Fibroblast of skin of scalp (primary cell): ENCODE measurements around the gene STPG3.

Experiments used
- DNase-seq: peaks from one replicate; pipeline ENCODE4 v3.0.0-alpha.2; 2013

Gene STPG3

DNA sequence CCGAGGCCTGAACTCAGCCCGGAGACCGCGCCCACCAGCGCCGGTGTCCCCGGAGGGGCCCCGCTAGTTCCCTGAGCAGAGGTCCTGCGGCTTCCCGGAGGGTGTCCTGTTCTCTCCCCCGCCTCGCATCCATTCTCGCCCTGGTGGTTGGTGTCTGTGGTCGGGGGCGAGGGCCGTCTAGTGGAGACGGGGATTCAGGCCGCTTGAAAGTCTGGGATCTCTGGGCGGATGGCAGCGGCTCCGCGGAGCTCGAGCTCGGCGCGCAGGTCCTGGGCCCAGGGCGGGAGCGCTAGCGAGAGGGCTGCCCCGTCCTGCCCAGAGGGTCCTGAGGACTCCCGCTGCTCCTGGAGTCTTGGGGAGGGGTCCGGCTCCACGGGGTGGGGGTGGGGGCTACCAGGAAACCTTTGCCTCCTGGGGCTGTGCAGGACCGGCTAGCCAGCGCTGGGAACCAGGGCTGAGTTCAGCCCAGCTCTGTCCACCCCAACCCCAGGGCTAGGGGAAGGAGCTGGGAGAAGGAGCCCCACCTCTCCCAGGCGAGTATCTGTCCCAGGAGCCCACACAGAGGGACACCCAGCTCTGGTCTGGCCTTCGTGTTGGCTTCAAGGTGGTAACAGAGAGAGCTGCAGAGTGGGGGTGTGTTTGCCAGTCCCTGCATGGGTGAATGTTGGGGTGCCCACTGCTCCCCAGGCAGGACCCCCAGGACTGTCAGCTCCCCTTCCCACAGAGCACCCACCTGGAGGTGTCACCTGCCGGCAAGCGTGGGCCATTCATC is 30.4 kb downstream of the STPG3 start:
- DNase-seq: no peak

DNA sequence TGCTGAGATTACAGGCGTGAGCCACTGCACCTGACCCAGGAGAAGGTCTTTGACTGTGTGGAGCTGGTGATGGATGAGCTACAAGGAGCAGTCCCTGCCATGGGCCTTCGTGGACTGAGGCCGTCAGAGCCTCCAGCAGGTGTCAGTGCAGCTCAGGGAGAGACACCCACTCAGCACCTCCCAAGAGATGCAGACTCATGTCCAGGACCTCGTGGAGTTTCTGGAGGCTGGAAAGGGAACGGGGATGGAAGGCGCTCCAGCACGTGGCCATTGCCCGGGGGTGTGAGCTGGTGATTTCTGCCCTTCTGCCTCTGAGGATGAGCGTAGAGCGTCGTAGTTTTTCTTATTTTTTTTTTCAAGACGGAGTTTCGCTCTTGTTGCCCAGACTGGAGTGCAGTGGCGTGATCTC is 35.9 kb downstream of the STPG3 start:
- DNase-seq: no peak

DNA sequence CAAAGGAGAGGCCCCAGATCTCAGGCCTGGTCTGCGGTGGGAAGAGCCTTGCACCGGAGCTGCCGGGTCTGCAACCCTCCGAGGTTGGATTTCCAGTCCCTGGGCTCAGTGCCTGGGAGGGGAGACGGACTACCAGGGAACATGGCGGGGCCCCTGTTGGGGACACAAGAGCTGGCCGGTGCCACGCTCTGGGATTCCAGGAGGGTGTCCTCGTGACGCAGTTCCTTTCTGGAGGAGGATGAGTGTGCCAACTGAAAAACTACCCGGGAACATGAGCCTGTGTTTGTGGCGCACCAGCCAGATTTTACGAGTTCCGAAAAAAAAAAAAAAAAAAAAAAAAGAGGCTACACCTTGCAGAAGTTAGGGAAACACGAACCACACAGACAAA is 42.0 kb downstream of the STPG3 start:
- DNase-seq: no peak

DNA sequence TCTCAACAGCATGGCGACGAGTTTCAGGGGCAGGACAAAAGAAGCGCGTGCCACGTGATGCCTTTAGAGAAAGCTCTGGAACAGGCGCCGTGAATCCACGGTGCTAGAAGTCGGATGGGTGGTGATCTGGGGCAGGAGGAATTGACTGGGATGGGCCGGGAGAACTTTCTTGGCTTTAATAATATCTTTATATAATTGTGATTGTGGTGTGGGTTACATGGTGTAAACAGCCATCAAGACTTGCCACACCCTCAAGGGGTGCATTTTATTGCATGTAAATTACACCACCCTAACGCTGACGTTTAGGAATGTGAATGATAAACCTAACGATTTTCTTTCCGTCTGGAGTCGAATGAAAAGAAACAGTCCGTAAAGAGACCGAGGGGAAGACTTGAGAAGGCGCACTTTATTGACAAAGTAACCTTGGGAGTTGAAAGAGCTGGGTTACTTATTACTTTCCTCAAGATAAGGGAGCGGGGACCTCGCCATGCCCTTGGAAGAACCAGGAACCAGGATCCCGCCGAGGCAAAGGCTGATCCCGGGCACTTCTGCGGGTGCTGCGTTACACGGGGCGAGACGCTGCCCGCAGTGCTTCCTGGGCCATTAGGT is 42.5 kb downstream of the STPG3 start:
- no peak for DNase-seq

DNA sequence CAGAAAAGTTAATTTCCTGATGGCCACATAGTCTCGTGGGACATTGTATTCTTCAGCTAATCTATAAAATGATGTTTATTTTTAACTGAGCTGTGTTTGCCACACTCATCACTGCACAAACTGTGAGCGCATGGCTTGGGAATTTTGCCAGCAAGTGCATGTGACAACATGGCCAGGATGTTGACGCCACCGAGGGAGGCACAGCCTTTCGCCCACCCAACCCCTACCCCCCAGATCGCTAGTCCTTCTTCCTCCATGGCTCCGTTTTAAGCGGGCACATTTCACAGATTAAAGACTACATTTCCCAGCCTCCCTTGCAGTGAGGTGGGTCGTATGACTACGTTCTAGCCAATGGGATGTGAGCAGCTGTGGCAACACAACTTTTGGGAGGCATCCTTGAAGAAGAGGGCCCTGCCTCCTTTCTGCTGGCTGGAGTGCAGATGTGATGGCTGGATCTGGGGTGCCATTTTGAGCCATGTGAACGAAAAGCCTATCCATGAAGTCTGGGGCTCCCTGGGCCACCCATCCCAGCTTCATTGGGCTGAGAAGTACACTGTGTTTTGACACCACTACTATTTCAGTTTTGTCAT is 43.1 kb downstream of the STPG3 start:
- DNase-seq: peak; percentile 38

DNA sequence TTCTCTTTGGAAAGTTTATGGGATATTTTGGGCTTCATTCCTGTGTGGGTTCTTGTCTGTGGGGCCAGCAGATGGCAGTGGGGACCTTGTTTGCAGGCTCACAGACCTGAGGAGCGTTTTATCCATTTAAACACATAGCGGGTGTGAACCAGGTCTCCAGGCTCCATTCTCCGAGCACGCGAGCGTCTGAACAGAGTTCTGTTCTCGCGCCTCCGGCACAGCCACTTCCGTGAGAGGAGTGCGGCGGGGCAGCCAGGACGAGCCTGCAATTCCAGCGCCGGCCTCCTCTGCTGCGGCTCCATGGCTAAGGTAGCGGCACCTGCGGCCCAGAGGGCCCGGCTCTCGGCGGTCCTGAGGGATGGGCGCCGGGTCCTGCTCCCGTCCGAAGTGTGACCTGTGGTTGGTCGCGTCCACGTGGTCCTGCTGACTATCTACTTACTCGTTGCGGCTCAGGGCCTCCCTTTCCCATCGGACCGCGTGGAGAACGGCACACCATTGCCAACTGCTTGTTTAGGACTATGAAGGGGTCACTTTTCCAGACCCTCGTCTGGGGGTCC is 43.7 kb downstream of the STPG3 start:
- DNase-seq: peak; percentile 29

DNA sequence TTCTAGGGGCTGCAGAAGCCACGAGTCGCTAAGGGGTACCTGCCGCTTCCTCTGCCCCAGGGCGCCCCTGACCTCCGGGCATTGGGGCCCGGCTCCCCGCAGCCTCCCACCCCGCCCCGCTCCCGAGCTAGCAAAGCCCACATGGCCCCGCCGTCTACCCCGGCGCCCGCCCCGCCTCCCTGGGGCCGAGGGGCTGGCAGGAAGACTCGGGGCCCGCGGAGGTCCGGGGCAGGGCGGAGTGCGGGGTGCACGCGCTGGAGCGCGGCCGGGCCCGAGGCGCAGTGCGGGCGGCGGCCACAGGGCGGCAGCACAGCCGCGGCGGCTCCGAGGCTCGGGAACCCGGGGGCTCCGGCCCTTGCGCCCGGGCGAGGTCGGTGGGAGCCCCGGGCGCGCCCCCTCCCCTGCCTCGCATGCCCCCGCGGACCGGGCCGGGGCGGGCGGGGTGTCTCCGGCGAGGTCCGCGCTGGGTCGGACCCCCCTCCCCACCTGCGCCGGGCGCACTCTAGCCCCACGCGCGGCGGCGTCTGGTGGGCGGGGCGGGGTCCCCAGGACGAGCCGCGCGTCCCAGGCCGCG is 44.2 kb downstream of the STPG3 start:
- DNase-seq: no peak

DNA sequence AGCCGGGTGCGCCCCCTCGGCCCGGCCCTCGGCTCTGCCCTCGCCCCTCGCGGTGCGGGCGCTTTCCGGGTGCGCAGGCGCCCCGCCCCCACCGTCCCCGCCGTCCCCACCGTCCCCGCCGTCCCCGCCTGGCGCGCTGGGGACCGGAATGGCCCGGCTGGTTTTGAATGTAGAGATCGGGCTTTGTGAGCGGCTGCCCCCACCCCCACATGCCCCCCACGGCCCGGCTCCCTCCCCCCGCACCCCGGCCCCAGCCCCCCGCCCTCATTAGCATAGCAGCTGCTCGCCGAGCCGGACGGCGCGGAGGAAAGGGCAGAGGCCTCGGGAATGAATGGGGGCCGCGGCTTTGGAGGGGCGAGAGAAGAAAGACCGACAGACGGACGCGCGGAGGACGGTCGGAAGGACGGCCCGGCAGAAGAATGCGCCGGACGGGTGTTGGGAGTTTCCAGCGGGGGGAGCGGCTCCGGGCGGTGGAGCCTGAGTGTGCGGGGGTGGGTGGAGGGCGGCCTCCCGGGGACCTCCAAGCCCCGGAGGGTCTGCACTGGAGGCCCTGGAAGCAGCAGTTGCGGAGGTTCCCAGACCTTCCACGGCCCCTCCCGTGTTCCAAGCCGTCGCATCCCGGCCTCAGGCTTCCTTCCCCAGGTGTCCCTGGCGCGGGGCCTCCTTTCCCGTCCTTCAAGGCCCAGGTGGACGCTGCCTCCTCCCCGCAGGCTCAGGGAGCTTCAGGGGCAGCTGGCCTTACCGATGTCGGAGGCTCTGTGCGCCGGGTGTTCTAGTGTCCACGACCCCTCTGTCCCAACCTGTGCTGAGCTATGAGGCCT is 45.0 kb downstream of the STPG3 start:
- DNase-seq: no peak

DNA sequence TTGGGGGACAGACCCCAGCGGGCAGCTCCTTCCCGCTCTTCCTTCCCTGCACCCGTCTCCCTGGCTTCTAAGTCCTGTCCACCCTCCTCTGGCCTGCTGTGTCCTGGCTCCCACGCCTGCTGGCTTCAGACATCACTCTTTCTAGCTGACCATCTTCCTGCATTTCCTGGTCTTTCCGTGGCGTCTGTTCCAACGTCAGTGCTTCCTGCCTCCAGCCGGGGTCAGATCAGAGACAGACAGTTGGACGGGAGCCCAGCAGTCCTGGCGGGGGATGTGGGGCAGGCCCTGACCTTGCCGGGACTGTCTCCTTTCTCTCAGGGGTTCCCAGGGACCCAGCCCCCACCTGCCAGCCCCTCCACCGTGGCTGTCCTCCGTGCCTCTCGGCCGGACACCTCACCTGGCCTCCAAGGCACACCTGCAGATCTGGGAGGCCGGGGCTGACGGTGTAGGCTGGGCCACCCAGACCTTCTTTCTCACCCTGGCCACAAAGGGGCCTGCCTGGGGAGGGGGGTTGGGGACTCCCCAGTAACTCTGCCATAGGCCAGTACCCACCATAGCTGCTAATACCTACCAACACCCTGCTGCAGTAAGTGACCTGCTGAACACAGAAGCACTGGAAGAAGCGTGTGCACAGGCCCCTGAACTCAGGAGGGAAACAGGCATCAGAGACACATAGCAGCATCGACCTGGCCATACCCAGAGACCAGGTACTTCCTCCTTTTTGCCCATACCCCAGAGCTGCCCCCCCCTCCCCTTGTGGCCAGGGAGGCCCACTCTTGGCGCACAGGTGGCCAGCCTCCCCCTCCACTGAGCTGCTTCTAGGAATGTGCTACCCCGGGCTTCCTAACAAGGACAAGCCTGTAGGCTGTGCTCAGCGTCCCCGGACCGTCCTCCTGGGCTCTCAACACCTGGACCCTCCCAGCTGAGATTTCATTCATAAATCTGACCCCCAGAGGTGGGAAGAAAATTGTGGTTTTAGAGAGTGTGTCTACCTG is 45.9 kb downstream of the STPG3 start:
- DNase-seq: no peak

DNA sequence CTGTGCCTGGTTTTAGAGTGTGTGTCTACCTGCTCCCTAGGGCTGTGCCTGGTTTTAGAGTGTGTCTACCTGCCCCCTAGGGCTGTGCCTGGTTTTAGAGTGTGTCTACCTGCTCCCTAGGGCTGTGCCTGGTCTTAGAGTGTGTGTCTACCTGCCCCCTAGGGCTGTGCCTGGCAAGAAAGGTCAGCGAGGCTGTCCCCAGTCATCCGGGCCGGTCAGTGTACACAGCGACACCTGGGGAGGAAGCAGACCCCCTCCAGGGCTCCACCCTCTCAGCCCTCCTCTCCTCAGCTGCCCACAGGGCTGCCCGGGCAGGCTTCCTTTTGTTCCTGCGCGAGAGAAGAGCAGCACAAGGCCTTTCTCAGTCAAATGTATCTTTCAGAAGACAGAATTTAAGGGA is 46.9 kb downstream of the STPG3 start:
- no peak for DNase-seq

DNA sequence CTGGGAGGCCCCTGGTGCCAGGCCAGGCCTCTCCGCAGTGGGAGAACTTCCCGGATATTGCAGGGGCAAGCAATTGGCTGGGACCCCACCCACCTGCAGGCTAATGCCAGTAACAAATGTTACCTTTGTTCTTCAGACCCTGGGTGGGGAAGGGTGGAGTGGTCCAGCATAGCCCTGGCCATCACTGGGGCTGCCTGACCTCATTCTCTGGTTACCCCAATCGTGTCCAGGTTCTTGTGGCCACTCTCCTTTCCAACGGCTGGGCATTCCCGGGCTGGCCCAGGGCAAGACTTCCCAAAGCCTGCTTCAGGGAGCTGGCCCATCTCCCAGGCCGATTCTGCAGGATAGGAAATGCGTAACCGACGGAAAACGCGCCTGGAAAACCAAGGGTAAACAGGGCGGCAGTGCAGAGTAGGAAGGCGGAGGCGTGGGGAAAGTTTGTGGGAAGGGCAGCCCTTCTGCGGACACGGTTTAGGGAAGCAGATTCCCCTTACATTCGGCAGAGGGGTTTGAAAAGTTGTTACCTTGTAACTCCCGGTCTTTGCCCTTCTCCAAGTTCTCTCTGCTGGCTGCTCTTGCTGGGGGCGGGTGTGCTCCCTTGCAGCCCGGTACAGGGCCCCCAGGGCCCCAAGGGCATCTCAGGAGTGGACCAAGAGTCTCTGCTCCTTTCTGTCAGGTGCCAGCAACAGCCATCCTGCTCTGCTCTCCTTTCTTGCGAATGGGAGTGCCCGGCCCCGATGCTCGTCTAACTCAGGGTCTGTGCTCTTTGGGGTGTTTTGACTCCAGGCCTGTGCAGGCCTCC is 47.5 kb downstream of the STPG3 start:
- DNase-seq: no peak

DNA sequence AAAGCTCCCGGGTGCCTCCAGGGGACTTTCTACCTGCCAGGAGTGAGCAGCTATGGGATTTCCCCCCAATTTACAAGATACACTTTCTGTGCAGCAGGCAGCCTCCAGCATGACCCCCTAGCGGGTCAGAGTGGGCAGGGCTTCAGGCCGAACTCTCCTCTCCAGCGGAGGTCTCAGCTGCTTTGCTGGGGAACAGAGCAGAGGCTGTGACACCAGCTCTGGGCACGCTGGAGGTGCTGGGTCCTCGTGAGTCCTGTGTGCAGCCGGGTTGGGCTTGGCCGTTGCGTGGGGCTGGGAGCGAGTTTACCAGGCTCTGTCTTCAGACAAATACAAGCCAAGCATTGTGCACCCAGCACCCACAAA is 48.1 kb downstream of the STPG3 start:
- no peak for DNase-seq

DNA sequence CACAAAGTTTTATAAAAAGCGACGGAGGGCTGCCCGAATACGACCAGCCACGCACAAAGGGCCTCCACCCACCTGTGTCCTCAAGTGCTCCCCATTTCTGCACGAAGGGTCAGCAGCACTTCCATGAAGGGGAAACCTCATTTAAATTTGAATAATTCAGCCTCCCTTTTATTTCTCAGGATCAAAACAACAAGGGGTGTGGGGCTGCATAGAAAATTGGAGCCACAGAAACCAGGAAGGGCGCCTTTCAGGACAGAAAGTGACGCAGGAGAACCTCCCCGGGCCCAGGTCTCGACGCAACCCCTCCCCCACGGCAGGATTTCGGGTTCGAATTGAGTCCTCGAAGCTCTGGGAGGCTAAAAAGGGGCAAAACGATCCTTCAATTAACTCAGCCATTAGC is 48.9 kb downstream of the STPG3 start:
- DNase-seq: no peak

DNA sequence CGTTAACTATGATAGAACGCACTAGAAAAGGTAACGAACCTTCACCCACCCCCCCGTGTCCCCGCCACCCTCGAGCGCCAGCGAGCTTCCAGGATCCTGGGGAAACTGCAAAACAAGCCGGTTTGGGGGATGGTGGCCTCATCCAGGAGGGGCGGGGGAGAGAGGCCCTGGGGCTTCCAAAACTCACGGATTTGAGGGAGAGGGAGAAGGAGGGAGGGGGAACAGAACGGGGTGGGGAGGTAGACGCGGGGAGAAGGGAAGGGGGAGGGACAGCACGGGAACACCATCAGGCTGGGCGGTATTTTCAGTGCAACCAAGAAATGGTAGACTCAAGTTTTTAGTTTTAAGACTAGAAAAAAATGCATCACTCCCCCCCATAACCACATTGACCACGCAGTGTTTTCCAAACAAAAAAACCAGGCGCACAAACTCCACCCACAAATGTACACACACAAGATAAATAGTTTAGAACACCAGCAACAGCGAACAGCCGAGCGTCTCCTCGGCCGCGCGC is 49.5 kb downstream of the STPG3 start:
- no peak for DNase-seq

DNA sequence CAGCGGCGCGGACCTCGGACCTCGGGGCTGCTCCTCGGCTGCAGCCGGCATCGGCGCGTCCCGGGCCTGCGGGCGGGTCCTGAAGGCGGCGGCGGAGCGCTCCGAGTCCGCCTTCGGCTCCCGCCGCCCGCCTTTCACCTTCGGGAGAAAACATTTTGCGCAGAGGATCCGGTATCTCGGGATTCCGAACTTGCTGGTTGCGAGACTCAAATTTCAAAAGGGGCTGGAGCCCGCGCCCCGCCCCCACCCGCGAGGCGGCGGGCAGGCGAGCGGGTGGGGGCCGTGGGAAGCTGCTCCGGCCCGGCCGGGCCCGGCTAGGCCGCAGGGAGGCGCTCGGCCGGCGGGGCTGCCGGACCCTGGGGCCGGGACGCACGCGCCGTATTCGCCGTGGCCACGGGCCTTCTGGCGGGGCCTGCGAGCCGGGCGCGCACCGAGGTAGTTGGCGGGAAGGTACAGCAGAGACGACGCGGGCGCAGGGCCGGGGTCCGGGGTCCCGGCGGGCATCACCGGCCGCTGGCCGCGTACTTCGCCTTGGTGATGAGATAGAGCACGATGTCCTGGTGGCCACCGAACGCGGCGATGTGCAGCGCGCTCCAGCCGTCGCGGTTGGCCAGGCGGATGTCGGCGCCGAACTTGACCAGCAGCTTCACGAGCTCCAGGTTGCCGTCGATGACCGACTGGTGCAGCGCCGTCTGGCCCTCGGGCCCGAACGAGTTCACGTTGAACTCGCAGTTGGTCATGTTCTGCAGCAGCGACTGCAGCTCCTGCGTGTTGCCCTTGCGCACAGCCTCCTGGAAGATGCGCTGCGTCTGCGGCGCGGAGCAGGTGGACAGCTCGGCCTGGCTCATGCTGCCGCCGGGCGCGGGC is 50.2 kb downstream of the STPG3 start:
- DNase-seq: no peak

DNA sequence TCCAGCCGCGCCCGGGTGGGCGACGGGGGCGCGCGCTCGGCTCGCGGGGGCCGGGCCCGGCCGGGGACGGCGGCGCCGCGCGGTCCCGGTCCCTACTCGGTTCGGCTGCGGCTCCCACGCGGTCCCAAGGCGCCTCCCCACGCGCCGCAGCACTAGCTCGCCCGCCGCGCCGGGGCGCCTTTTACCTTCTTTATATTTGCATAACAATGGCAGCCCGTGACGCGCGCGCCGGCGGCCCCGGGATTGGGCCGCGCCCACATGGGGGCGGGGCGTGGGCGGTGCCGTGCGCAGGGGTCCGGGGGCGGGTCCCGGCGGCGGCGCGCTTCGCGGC is 51.0 kb downstream of the STPG3 start, which contains the start of gene NRARP:
TSS of gene NRARP (minus strand) at position 154 of the 331 bp plus-strand sequence. CDS start 343 bp downstream, outside the sequence.
- peak; percentile 73 for DNase-seq

DNA sequence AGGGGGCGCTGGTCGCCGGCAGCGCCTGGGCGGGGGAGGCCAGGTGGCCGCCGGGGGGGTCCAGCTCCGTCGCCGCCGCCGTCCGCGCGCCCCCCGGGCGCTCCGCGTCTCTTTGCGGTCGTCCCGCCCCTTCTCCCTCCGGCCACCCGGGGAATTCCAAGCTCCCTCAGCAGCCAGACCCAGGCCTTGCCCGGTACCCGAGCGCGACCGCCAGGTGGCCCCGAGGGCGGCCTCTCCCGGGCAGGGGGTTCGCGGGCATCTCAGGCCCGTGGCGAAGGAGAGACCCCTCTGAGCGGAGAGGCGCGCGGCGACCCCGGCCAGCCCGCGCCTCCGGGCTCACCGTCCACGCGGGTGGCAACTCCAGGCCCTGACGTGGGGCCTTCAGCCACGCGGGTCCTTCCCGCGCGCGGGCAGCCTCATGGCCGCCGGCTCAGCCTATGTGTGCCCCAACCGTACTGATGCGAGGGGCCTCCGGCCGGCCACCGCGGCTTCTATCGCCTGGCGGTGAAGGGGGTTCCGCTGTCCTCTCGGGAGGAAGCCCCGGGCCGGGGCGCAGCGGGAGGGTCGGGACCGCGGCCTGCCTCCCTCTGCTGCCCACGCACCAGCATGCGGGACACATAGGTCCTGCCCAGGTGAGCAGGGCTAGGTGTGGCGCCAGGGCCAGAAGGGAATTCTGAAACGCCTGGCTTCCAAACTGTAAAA is 51.5 kb downstream of the STPG3 start:
- no peak for DNase-seq
